Ascending aorta (tissue), 2 donors: ENCODE data around the gene ARHGEF28. TPM values are rescaled to one million over a fixed set of nuclear protein-coding genes. Genes with fewer than 3 reads are reported as not detected.

Source experiments
- DNase-seq, 2 donors: peaks; one replicate each; pipeline ENCODE4 v3.0.0-alpha.2; 2019; ENCODE audit warnings: low spot score in 2 of 2
- H3K27ac ChIP-seq, 2 donors: fragments of 200-600 bp; sonication (generic); one replicate each; pipeline ENCODE4 v1.5.1; 2016 to 2017; ENCODE audit warnings: mild to moderate bottlenecking in 1 of 2
- H3K27me3 ChIP-seq: fragments of 200-600 bp; sonication (generic); one replicate; pipeline ENCODE4 v1.5.1; 2017
- H3K36me3 ChIP-seq, 2 donors: fragments of 200-600 bp; sonication (generic); one replicate each; pipeline ENCODE4 v1.5.1; 2016
- H3K4me1 ChIP-seq, 2 donors: fragments of 200-600 bp; sonication (generic); one replicate each; pipeline ENCODE4 v1.5.1; 2016 to 2017; ENCODE audit warnings: mild to moderate bottlenecking in 1 of 2
- H3K4me3 ChIP-seq, 2 donors: fragments of 200-600 bp; sonication (generic); one replicate each; pipeline ENCODE4 v1.5.1; 2016 to 2017; ENCODE audit warnings: mild to moderate bottlenecking in 1 of 2
- H3K9me3 ChIP-seq, 2 donors: fragments of 200-600 bp; sonication (generic); one replicate each; pipeline ENCODE4 v1.5.1; 2016
- intact Hi-C: fragments of 100-400 bp; cut with DNase I; formaldehyde crosslinking; loops from one replicate; pipeline ENCODE4 v1.15.1; 2023
- total RNA-seq: library from RNA; depleted of rRNA; stranded (reverse); fragments of >200 nt; gene quantifications from one replicate; pipeline ENCODE4 v1.1.0, GENCODE V29; 2016
- TF ChIP-seq, protein P1 (sequence below), 3 experiments: fragments of 200-600 bp in 2 of 3; fragments of 450-650 bp in 1 of 3; sonication (generic) in 2 of 3; IDR thresholded peaks; one replicate each; pipeline ENCODE4 v1.5.1; 2016 to 2019; ENCODE audit warnings: antibody characterized with exemption in 3 of 3, mild to moderate bottlenecking in 1 of 3, moderate library complexity in 1 of 3

Gene ARHGEF28
- total RNA-seq, 1 donor from 2014 or later = 15.1 TPM

DNA sequence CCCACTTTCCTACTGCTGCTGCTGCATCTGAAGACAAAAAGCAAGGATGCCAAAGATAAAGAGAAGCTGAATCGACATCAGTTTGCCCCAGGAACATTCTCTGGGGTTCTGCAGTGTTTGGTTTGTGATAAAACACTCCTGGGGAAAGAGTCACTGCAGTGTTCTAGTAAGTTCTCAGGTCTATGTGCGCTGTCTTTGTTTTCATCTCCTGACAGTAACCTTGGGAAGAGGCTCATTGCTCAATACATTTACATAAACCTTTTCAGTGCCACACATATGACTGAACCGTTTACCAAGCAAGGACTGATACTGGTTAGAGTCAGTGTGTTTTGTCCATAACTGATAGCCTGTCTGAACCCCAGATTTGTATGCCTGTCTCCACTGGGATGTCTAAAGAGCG is 232.1 kb downstream of the ARHGEF28 start:
- Histone ChIP-seq H3K9me3 (no peaks in the 10 kb centered on the region), H3K4me1 (peaks cover 0 to 6% of the 10 kb centered on the region in 2 donors), H3K27me3 (no peaks in the 10 kb centered on the region), H3K27ac (no peak overlapping the region), H3K4me3 (no peak overlapping the region), H3K36me3 (peaks cover 0 to 13% of the 10 kb centered on the region in 2 donors)
- TF ChIP-seq, protein P1, sequence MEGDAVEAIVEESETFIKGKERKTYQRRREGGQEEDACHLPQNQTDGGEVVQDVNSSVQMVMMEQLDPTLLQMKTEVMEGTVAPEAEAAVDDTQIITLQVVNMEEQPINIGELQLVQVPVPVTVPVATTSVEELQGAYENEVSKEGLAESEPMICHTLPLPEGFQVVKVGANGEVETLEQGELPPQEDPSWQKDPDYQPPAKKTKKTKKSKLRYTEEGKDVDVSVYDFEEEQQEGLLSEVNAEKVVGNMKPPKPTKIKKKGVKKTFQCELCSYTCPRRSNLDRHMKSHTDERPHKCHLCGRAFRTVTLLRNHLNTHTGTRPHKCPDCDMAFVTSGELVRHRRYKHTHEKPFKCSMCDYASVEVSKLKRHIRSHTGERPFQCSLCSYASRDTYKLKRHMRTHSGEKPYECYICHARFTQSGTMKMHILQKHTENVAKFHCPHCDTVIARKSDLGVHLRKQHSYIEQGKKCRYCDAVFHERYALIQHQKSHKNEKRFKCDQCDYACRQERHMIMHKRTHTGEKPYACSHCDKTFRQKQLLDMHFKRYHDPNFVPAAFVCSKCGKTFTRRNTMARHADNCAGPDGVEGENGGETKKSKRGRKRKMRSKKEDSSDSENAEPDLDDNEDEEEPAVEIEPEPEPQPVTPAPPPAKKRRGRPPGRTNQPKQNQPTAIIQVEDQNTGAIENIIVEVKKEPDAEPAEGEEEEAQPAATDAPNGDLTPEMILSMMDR (IDR thresholded peaks at IDR 0.05) = no peak
- intact Hi-C loops = no loop called here
- DNase-seq = no peak

DNA sequence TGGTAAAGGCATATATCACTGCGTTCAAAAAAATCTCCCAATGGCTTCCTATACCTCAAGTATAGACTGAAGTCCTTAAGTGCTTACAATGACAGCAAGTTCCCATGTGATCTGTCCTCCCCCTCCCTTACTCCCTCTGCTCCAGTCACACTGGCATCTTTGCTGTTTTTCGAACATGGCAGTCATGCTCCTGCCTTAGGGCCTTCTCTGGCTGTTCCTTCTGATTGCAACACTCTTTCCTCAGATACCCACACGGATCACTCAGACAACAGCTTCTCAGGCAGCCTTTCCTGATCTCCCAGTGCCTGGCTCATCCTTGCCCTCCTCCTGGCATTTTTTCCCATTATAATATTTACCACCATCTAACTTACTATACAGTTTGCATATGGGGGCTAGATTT is 232.8 kb downstream of the ARHGEF28 start:
- Histone ChIP-seq H3K9me3 (no peaks in the 10 kb centered on the region), H3K36me3 (peaks cover 0 to 17% of the 10 kb centered on the region in 2 donors), H3K27me3 (no peaks in the 10 kb centered on the region), H3K4me3 (no peak overlapping the region), H3K27ac (no peak overlapping the region), H3K4me1 (peaks cover 0 to 7% of the 10 kb centered on the region in 2 donors)
- no peak for DNase-seq
- intact Hi-C loops = no loop called here
- TF ChIP-seq, protein P1 (IDR thresholded peaks at IDR 0.05) = no peak

DNA sequence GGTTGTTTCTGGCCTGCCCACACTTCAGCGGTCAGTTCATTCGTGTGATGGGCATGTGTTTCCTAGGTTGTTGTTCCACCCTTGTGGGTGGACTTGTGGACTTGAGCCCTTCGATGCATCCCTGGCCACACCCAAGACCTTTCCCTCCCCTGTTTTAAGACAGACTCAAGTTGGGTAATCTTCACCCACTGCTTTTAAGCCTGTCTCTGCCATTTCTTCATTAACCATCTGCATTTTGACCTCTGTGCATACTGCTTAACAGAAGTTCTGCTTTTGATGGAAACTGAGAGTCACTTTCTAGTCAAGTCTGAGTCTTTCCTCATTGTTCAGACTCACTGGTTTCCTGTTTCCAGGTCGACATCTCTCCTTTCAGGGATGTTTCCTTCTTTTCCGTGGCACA is 233.7 kb downstream of the ARHGEF28 start:
- no peak overlapping the region for H3K27ac ChIP-seq
- TF ChIP-seq, protein P1 (IDR thresholded peaks at IDR 0.05) = no peak
- intact Hi-C loops = no loop called here
- H3K4me3 ChIP-seq = no peak overlapping the region
- no peaks in the 10 kb centered on the region for H3K27me3 ChIP-seq
- H3K9me3 ChIP-seq = no peaks in the 10 kb centered on the region
- peaks cover 0 to 7% of the 10 kb centered on the region in 2 donors for H3K4me1 ChIP-seq
- peaks cover 0 to 18% of the 10 kb centered on the region in 2 donors for H3K36me3 ChIP-seq
- no peak for DNase-seq

DNA sequence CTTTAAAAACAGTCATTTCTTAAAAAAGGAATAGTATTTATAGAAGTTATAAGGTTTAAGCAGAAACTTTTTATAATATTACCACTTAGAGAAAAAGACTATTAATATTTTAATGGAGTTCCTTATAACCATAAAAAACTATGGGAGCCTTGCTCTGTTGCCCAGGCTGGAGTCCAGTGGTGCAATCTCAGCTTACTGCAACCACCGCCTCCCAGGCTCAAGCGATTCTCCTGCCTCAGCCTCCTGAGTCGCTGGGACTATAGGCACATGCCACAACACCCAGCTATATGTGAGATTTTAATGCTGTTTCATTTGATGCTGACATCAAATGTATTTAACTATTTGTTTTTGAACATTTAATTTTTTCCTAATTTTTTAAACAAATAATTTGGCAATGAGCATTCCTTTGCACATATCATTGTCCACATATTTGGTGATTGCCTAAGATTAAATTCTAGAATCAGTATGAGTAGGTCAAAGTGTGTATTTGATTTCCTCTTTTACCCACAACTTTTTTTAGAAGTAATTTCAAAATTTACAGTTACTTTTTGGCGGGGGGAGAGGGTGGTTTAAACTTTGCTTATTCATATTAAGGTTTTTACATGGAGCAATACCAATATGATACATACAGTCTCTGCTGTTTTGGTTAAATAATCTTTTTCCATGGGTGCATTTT is 235.5 kb downstream of the ARHGEF28 start:
- H3K27me3 ChIP-seq = no peaks in the 10 kb centered on the region
- intact Hi-C loops = no loop called here
- no peaks in the 10 kb centered on the region for H3K9me3 ChIP-seq
- H3K4me3 ChIP-seq = no peak overlapping the region
- peaks cover 0 to 7% of the 10 kb centered on the region in 2 donors for H3K4me1 ChIP-seq
- no peak overlapping the region for H3K27ac ChIP-seq
- TF ChIP-seq, protein P1 (IDR thresholded peaks at IDR 0.05) = no peak
- peaks cover 0 to 18% of the 10 kb centered on the region in 2 donors for H3K36me3 ChIP-seq
- DNase-seq = no peak

DNA sequence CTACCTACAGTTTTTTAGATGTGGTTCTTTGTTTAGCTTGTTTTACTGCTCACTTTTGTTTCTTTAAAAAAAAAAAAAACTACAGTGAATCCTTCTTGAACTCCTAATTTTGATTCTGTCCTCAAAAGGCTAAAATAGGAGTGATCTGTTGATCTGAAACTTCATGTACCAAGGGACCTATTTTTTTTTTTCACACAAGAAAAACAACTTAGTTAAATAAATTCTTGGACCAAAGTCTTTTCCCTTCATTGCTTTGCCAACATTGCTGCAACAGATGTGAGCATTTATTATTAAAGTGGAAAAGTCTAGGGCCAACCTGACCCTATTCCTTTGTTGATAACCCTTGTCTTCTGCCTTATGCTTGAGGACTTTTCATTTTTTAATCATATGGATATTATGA is 236.8 kb downstream of the ARHGEF28 start:
- TF ChIP-seq, protein P1 (IDR thresholded peaks at IDR 0.05) = no peak
- no peak for DNase-seq
- peaks cover 0 to 7% of the 10 kb centered on the region in 2 donors for H3K4me1 ChIP-seq
- H3K9me3 ChIP-seq = no peaks in the 10 kb centered on the region
- no peaks in the 10 kb centered on the region for H3K27me3 ChIP-seq
- no peak overlapping the region for H3K27ac ChIP-seq
- intact Hi-C loops = no loop called here
- peaks cover 0 to 22% of the 10 kb centered on the region in 2 donors for H3K36me3 ChIP-seq
- no peak overlapping the region for H3K4me3 ChIP-seq
